T47D (cell line): ENCODE data around the gene DNM1.
A peak's percentile ranks its signal among the peaks of the same experiment; 100 is the strongest.

Experiments used
- DNase-seq, 2 experiments: peaks; one replicate each; pipeline versions ENCODE4 v3.0.0 to v3.0.0-alpha.2; 2011 to 2012; ENCODE audit warnings: low read depth in 1 of 2, low spot score in 1 of 2
- JUND ChIP-seq: IDR thresholded peaks from 2 replicates; pipeline ENCODE4 v1.6.1; 2012; ENCODE audit warnings: low read depth
- in situ Hi-C: cut with HindIII; loops from 2 replicates; pipeline ENCODE4 v1.10.0; 2016; ENCODE audit warnings: low sequenced_read_pairs, low pct_unique_long_range_greater_than_20kb

DNM1 gene

DNA sequence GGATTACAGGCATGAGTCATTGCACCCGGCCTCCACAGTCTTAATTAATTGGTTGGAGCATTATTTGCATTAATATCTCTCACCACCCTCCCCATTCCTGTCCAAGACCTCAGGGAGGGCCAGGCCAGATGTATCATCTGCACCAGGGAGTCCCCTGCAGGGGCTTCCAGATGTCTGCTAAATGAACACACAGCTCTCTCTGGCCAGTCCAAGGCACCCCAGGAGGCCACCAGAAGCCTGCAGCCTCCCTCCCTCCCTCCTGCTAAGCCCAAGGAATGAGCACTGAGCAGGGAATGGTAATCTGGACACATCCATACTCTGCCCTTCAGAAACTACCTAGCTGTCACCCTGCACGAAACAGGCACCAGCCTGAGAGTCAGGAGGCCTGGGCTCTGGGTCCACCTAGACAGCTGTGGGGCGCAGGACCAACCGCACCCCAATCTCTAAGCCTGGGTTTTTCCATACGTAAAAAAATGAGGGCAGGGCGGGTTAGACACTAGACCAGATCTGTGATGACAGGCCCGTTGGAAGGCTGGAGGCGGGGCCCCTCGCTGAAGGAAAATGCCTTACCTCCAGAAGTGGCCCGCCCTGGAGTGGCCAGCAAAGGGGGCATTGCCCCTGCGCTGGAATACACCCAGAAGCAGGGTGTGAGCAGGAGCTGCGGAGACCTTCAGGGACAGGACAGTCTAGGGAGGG is 20.1 kb upstream of the DNM1 start:
- in situ Hi-C loops, result no loop called here
- no peak for DNase-seq
- TF ChIP-seq JUND, result no peak

DNA sequence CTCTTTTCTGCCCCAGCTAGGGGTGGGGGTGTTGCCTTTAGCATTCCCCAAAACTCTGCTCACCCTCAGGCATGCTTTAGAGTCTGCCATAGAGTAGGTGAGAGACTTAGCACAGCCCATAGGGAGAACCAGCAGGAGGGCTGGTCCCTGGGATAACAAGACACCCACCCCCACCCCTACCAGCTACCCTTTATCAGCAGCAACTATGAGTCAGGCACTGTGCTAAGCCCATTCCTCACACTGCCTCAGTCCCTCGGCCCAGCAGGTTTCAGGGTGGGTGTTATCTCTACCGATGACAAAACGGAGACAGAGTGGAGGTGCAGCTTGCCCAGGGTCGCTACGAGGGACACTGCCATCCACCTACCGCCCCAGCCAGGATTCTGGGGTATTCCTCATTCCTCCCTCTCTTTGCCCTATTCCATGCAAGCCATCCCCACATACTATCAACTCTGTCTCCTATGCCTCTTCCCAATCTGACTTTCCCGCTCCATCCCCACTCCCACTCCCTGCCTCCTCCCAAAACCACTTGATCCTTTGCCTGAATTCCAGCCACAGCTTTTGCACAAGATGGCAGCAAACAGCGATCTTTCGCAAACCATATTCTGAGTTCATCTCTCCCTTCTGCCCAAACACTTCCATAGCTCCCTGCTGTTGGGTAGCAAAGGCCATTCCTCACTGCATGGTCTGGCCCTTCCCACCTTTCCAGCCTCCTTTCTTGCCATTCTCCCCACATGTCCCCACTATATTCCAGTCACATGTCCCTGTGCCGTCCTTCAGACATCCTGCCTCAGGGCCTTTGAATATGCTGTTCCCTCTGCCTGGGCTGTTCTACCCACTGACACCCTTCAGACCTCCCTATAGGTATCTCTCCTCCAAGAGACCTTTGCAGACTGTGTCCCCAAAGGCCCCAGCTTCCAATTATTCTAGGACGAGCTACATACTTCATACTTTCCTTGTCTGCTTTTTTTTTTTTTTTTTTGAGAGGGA is 16.9 kb upstream of the DNM1 start:
- DNase-seq, result no peak
- in situ Hi-C loops, result no loop called here
- no peak for TF ChIP-seq JUND

DNA sequence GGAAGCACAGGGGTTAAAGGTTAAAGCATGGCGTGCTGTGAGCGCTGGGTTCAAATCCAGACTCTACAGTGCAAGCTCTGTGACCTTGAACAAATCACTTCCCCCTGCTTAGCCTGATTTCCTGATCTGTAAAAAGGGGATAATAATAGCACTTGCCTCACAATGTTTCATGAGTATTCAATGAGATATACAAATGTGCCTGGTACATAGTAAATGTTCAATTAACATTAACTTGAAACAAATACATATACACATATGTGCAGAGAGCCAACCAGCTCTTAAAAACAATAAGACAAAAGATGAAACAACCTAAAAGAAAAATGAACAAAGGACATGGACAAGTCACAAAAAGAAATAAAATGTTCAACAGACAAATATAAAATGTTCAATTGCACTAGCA is 15.8 kb upstream of the DNM1 start:
- no peak for DNase-seq
- no peak for TF ChIP-seq JUND
- in situ Hi-C loops, result no loop called here

DNA sequence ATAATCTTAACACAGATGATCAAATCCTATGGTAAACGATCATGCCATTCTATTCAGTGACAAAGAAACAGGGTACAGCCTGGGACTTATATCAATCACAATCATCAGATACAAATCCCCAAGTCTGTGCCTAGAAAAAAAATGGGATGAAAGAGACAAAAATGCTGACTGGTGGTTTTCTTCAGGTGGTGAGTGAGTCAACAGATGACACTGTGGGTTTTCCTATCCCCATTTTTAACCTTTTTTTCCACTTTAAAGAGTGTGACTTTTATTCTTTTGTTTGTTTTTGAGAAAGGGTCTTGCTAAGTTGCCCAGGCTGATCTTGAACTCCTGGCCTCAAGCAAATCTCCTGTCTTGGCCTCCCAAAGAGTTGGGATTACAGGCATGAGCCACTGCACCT is 15.0 kb upstream of the DNM1 start:
- no peak for TF ChIP-seq JUND
- DNase-seq, result no peak
- in situ Hi-C loops, result no loop called here

DNA sequence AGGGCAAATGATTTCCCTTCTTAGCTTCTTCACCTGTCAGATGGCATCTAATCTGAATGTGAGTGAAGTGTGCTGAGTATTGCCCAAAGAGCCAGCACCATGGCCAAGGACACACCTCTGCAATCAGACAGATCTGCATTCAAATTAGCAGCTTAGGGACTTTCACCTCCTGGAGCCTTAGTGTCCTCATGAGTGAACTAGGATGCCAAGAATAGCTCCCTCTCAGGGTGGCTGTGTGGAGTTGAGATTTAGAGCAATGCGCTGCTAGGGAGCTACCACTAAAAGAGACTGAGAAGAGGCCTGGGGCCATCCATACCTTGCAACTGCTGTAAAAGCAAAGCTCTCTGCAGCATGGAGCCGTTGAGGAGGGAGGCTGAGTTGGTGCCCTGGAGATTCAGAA is 13.2 kb upstream of the DNM1 start:
- DNase-seq, result peak in 1 of 2 experiments; percentile 35
- no peak for TF ChIP-seq JUND
- in situ Hi-C loops, result no loop called here

DNA sequence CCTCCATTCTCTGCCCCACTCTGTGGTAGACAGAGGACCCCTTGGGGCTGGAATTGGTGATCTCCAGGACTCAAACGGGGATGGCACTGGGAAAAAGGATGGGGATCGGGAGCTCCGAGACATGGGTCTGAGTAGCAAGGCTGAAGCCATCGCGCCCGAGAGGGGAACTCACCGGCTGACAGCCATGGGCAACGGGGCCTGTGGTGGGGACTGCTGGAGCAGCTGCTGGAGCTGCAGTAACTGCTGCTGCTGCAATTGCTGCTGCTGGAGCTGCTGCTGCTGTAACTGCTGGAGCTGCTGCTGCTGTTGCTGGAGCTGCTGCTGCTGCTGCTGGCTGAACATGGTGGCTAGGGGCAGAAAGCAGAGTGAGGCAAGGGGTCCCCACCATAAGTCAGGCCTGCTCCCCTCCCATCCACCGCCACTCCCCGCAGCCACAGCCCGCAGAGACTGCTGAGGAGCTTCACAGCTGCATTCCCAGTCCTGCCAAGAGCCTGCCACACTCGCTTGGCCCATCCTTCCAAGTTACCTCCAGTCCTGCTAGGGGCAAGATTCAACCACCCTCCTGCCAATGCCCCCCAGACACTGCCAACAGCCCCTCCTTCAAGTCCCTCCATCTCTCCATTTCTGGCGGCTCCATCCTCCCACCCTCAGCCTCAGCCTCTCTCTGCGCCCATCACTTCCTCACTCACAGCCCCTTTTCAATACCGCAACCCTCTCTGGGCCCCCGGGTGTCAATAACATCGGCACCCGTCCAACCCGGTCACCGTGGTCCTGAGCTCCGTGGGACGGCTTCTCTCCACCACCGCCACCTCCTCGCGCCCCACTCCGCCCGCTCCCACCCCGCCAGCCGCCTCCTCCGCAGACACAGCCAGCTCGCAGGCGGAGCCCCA is 12.4 kb upstream of the DNM1 start:
- in situ Hi-C loops, result no loop called here
- DNase-seq, result no peak
- no peak for TF ChIP-seq JUND

DNA sequence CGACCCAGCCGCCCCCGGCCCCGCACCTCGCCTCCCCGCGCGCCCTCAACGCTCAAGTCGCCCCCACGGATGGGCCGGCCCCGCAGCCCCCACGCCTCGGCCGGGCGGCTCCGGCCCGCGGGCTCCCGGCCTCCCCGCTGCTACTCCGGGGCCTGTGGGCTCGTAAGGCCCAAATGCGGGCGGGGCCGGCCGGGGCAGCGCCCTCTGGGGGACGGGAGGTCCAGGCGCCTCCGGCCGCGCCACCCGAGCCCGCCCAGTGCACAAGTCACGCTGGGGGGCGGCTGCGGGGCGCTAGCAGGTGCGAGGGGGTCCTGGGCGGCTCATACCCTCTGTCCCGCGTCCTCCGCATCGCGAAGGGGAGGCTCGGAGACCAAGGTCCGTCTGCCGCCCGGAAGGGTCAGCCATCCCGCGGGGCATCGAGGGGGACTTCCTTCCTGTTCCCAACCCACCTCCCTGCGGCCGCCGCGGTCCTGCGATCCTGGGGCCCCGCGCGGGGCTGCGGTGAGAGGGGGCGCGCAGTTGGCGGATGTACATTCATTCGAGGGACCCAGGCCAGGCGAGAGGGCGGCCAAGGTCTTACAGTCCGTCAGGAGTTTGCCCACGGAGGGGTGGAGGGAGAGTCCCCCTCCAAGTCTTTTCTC is 11.7 kb upstream of the DNM1 start, which contains the start of gene CIZ1:
Gene CIZ1 (minus strand): TSS at position 167 of the 641 bp plus-strand sequence. CDS start 715 bp downstream, outside the sequence.
- TF ChIP-seq JUND, result no peak
- in situ Hi-C loops, result no loop called here

DNA sequence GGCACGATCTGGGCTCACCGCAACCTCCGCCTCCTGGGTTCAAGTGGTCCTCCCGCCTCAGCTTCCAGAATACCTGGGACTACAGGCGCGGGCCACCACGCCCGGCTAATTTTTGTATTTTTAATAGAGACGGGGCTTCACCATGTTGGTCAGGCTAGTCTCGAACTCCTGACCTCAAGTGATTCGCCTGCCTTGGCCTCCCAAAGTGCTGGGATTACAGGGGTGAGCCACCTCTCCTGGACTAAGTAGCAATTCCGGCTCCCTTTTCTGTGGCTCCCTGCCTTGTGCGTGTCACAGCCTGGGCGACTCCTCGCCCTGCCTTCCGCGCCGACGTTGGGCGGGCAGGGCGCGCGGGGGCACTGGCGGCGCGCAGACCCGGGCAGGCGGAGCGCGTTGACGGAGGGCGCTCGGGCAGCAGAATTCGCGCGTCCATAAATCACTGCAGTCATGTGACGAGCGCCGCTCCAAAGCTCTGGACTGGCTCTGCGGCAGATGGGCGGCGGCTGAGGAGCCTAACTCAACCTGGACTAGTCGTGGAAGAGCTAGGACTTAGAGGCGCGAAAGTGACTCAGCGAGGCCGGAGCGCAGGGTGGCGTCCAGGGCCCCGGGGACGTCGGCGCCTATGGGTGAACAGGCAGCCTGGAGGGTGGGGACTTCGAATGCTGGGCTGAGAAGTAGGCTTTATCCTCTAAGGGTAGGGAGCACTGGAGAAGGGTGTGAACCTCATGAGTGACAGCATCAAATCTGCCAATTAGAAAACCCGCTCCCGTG is 10.4 kb upstream of the DNM1 start:
- no peak for TF ChIP-seq JUND
- in situ Hi-C loops, result no loop called here
- peak; percentile 94 to 99 for DNase-seq

More for the DNA sequence above, 11.7 kb upstream of the DNM1 start, which contains the start of gene CIZ1:
- peak; percentile 89 to 90 for DNase-seq

DNA sequence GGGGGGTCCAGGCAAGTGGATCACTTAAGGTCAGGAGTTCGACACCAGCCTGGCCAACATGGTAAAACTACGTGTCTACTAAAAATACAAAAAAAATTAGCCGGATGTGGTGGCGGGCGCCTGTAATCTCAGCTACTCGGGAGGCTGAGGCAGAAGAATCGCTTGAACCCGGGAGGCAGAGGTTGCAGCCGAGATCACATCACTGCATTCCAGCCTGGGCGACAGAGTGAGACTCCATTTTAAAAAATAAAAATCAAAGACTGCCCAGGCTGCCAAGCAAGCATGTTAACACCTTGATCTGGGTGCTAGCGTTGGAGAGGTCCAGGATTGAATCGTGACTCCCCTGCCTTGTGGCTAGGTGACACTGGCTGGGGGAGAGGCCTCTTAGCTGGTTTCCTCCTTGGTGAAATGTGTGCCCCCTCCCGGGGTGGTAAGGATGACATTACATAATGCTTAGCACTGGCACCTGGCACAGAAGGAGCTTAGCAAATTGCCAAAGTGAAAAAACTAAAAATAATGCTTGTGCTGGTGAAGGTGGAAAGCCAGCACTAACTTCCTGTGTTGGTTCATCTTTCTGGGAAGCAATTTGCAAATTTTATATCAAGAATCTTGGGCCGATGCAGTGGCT is 9.6 kb upstream of the DNM1 start:
- no peak for TF ChIP-seq JUND
- no peak for DNase-seq
- in situ Hi-C loops, result no loop called here

DNA sequence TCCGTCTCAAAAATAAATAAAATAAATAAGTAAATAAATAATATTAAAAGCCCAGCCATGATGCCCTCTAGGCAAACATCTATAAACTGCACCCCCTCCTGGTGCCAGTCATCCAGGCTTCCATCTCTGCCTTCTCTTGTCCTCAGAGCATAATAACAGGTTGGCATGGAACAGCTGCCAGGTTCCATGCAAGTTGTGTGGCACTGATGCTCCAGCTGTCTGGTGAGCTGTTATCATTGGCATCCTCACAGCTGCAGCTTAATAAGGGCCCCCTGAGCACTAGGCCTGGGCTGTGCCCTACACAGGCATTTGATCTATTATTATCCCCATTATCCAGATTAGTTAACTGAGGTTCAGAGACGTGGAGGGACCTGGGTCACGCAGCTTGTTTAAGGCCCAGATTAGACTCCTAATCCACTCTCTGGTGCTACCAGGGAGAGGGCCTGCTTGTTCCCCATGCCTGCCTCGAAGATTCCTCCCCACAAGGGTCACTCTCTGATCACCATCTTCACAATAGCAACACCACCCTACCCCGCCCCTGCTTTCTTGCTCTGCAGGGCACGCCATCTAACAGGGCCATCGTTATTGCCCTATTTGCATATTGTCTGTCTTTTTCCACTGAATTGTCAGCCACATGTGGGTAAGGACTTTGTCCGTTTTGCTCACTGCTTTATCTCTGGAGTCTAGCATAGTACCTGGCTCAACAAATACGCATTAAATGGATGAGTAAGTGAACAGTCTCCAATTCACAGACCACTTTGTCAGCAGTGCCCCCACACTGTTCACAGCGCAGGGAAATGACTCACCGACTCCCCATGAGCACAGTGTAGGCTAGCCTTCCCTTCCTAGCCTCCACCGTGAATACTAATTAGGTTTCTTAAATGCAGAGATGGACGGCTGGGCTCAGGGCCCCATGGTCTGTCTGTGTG is 1.5 kb upstream of the DNM1 start:
- in situ Hi-C loops, result no loop called here
- TF ChIP-seq JUND, result no peak
- no peak for DNase-seq
